ENCODE results near the gene KLHDC4.
"Not testable (repeated sequence)": the region's sequence is repeated elsewhere in the genome, so short reads cannot be mapped to it uniquely, and the experiment has no call there.

The KLHDC4 gene

DNA sequence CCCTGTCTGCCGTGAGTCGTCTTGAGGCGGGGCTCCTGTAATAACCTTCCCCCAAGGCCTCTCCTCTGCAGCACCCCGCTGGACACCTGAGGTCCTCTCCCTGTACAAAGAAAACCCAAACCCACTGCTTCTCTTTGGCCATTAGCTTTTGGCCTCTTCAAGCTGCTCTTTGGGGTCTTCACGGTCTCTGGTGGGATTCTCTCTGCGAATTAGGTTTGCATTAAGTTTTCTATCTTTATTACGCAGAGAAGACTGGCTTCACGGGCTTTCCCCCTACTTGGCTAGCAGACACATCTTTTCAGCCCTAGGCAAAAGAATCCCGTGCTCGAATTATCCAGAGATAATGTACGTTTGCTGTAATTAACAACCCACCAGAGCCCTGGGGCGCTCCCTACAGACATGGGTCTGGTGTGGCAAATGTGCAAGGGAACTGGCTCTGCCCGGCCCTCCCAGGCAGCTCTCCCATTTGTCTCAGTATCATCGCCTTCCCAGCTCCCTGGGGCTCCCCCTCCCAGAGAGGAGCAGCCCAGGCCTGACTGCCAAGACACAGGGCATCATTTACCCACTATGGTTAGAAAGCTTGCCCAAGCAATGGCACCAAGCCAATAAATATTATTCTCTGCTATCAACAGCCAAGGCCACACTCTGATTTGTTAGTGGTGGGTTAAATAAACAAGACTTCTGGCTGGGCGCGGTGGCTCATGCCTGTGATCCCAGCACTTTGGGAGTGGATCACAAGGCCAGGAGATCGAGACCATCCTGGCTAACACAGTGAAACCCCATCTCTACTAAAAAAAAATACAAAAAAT lies 24.7 kb upstream of the KLHDC4 start:
- Histone ChIP-seq H3K4ac (ENCODE audit: low read depth, low read length) (no peak overlapping the region), H3K18ac (ENCODE audit: low read length) (no peak overlapping the region), H2BK5ac (ENCODE audit: low read depth, low read length, poor library complexity) (peak overlapping the region; percentile 65), H4K91ac (ENCODE audit: low read depth, low read length) (peak overlapping the region; percentile 69), H2BK12ac (ENCODE audit: low read length) (peak overlapping the region; percentile 65), H2BK120ac (ENCODE audit: insufficient read depth, low read length, poor library complexity) (peak overlapping the region; percentile 54), H3K9me3 (ENCODE audit: insufficient read depth, low read depth, low read length) (peaks cover 4% of the 10 kb centered on the region), H3K14ac (ENCODE audit: low read length) (no peak overlapping the region), H3K9ac (ENCODE audit: low read length) (no peak overlapping the region), H3K36me3 (ENCODE audit: control insufficient read depth in 1 of 2, insufficient read depth in 2 of 2, low read length in 2 of 2) (no peaks in the 10 kb centered on the region), H3K79me2 (ENCODE audit: control insufficient read depth, insufficient read depth, low read length, poor library complexity) (no peaks in the 10 kb centered on the region), H3K27me3 (ENCODE audit: insufficient read depth, low read length) (no peaks in the 10 kb centered on the region), H3K4me1 (ENCODE audit: control insufficient read depth in 1 of 2, insufficient read depth in 2 of 2, low read length in 2 of 2) (peaks cover 7 to 22% of the 10 kb centered on the region in 2 experiments), H4K8ac (ENCODE audit: low read depth, low read length) (no peak overlapping the region), H2AFZ (ENCODE audit: insufficient read depth, low read length, poor library complexity) (no peak overlapping the region), H2AK5ac (ENCODE audit: low read length) (no peak overlapping the region), H4K12ac (ENCODE audit: low read depth, low read length) (no peak overlapping the region), H3K4me3 (ENCODE audit: low read depth, low read length) (no peak overlapping the region), H3K4me2 (ENCODE audit: low read length) (no peak overlapping the region), H3K23ac (ENCODE audit: low read length) (no peak overlapping the region), H3K27ac (ENCODE audit: low read depth, low read length) (peak overlapping the region; percentile 59), H3K79me1 (ENCODE audit: low read length) (peaks cover 15% of the 10 kb centered on the region)
- DNase-seq: peak; percentile 69 to 77
- no CpG with 5 or more reads among the region's 17 CpGs for WGBS (ENCODE audit: extremely low coverage, insufficient coverage, insufficient read length)

DNA sequence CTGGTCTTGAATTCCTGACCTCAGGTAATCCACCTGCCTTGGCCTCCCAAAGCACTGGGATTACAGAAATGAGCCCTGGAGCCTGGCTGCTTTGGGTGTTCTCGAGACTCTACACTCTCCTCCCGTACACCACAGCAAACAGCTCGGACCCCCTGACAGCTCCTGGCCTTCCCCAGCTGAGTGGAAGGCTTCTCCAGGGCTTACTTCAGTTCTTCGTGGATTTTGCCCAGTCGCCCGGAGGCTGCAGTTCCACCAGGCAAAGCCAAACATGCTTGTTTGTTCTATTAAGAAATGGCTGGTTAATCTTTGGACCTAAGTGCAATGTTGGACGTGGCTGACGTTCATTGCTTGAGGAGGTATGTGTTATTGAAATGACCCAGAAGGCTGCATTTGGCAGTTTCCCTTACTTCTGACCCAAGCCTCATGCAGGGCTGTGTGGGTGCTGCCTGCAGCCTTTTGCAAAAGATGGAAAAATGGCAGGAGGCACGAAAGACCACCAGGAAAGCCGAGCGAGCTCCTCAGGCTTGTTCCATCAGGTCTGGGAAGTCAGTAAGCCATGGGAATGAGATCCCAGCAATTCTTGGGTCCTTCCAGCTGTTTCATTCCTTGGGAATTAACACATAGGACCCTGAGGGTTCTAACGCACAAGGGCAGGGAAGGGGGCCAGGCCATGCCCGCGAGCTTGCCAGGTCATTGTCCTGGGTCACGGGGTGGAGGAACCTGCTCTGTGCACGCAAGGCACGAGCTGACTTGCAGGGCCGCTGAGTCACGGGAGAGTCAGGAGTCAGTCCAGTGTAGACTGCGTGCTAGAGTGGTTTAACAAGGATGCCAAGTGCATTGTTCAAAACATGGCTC lies 23.9 kb upstream of the KLHDC4 start:
- H3K18ac ChIP-seq (ENCODE audit: low read length): no peak overlapping the region
- peak overlapping the region; percentile 33 for H4K8ac ChIP-seq (ENCODE audit: low read depth, low read length)
- H3K4me2 ChIP-seq (ENCODE audit: low read length): no peak overlapping the region
- peak overlapping the region; percentile 90 for H4K91ac ChIP-seq (ENCODE audit: low read depth, low read length)
- no peak overlapping the region for H2AK5ac ChIP-seq (ENCODE audit: low read length)
- H3K4me1 ChIP-seq (ENCODE audit: control insufficient read depth in 1 of 2, insufficient read depth in 2 of 2, low read length in 2 of 2): peaks cover 15 to 29% of the 10 kb centered on the region in 2 experiments
- peak; percentile 99 for DNase-seq
- no peaks in the 10 kb centered on the region for H3K27me3 ChIP-seq (ENCODE audit: insufficient read depth, low read length)
- peak overlapping the region; percentile 59 for H3K27ac ChIP-seq (ENCODE audit: low read depth, low read length)
- no peaks in the 10 kb centered on the region for H3K79me2 ChIP-seq (ENCODE audit: control insufficient read depth, insufficient read depth, low read length, poor library complexity)
- peak overlapping the region; percentile 54 for H2BK5ac ChIP-seq (ENCODE audit: low read depth, low read length, poor library complexity)
- H3K23ac ChIP-seq (ENCODE audit: low read length): no peak overlapping the region
- peaks cover 11% of the 10 kb centered on the region for H3K79me1 ChIP-seq (ENCODE audit: low read length)
- H3K9me3 ChIP-seq (ENCODE audit: insufficient read depth, low read depth, low read length): peaks cover 4% of the 10 kb centered on the region
- peak overlapping the region; percentile 16 for H3K14ac ChIP-seq (ENCODE audit: low read length)
- no CpG with 5 or more reads among the region's 20 CpGs for WGBS (ENCODE audit: extremely low coverage, insufficient coverage, insufficient read length)
- no peak overlapping the region for H3K9ac ChIP-seq (ENCODE audit: low read length)
- no peak overlapping the region for H2BK12ac ChIP-seq (ENCODE audit: low read length)
- no peak overlapping the region for H3K4me3 ChIP-seq (ENCODE audit: low read depth, low read length)
- peak overlapping the region; percentile 40 for H2BK120ac ChIP-seq (ENCODE audit: insufficient read depth, low read length, poor library complexity)
- H3K4ac ChIP-seq (ENCODE audit: low read depth, low read length): no peak overlapping the region
- H3K36me3 ChIP-seq (ENCODE audit: control insufficient read depth in 1 of 2, insufficient read depth in 2 of 2, low read length in 2 of 2): no peaks in the 10 kb centered on the region
- H2AFZ ChIP-seq (ENCODE audit: insufficient read depth, low read length, poor library complexity): no peak overlapping the region
- no peak overlapping the region for H4K12ac ChIP-seq (ENCODE audit: low read depth, low read length)

DNA sequence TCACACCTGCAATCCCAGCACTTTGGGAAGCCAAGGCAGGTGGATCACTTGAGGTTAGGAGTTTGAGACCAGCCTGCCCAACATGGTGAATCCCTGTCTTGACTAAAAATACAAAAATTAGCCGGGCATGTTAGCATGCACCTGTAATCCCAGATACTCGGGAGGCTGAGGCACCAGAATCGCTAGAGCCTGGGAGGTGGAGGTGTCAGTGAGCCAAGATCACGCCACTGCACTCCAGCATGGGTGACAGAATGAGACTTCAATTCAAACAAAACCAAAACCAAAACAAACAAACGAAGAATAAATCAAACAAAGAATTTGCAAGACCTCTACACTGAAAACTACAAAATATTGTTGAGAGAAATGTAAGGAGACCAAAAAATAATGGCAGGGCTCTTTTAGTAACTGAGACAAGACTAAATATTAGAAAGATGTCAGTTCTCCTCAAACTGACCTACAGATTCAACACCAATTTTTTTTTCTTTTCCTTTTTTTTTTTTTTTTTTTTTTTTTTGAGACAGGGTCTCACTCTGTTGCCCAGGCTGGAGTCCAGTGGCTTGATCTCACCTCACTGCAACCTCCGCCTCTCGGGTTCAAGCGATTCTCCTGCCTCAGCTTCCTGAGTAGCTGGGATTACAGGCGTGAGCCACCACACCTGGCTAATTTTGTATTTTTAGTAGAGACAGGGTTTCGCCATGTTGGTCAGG lies 23.1 kb upstream of the KLHDC4 start:
- H3K9me3 ChIP-seq (ENCODE audit: insufficient read depth, low read depth, low read length); H3K27ac ChIP-seq (ENCODE audit: low read depth, low read length); H2AK5ac ChIP-seq (ENCODE audit: low read length); H2BK12ac ChIP-seq (ENCODE audit: low read length); H4K8ac ChIP-seq (ENCODE audit: low read depth, low read length); H3K36me3 ChIP-seq (ENCODE audit: control insufficient read depth in 1 of 2, insufficient read depth in 2 of 2, low read length in 2 of 2); H3K27me3 ChIP-seq (ENCODE audit: insufficient read depth, low read length); H2BK120ac ChIP-seq (ENCODE audit: insufficient read depth, low read length, poor library complexity); H3K4me2 ChIP-seq (ENCODE audit: low read length); H4K12ac ChIP-seq (ENCODE audit: low read depth, low read length); H3K14ac ChIP-seq (ENCODE audit: low read length); H3K18ac ChIP-seq (ENCODE audit: low read length); H3K23ac ChIP-seq (ENCODE audit: low read length); H3K9ac ChIP-seq (ENCODE audit: low read length); H2AFZ ChIP-seq (ENCODE audit: insufficient read depth, low read length, poor library complexity); DNase-seq; H2BK5ac ChIP-seq (ENCODE audit: low read depth, low read length, poor library complexity); H3K79me2 ChIP-seq (ENCODE audit: control insufficient read depth, insufficient read depth, low read length, poor library complexity); H3K4ac ChIP-seq (ENCODE audit: low read depth, low read length); H3K4me3 ChIP-seq (ENCODE audit: low read depth, low read length): not testable (repeated sequence)
- WGBS (ENCODE audit: extremely low coverage, insufficient coverage, insufficient read length): no CpG with 5 or more reads among the region's 10 CpGs
- Histone ChIP-seq H3K79me1 (ENCODE audit: low read length) (peaks cover 10% of the 10 kb centered on the region), H3K4me1 (ENCODE audit: control insufficient read depth in 1 of 2, insufficient read depth in 2 of 2, low read length in 2 of 2) (peaks cover 15 to 25% of the 10 kb centered on the region in 2 experiments), H4K91ac (ENCODE audit: low read depth, low read length) (peak overlapping the region; percentile 90)

GRCh38 chr16:87787451-87788091 lies 21.8 kb upstream of the KLHDC4 start:
- not testable (repeated sequence) for H2BK120ac ChIP-seq (ENCODE audit: insufficient read depth, low read length, poor library complexity); H3K27ac ChIP-seq (ENCODE audit: low read depth, low read length); H4K91ac ChIP-seq (ENCODE audit: low read depth, low read length); H3K79me2 ChIP-seq (ENCODE audit: control insufficient read depth, insufficient read depth, low read length, poor library complexity); H3K9ac ChIP-seq (ENCODE audit: low read length); H2AFZ ChIP-seq (ENCODE audit: insufficient read depth, low read length, poor library complexity); H4K8ac ChIP-seq (ENCODE audit: low read depth, low read length); H3K18ac ChIP-seq (ENCODE audit: low read length); H3K23ac ChIP-seq (ENCODE audit: low read length); H3K14ac ChIP-seq (ENCODE audit: low read length); H3K4ac ChIP-seq (ENCODE audit: low read depth, low read length); H2BK12ac ChIP-seq (ENCODE audit: low read length); H4K12ac ChIP-seq (ENCODE audit: low read depth, low read length); H3K9me3 ChIP-seq (ENCODE audit: insufficient read depth, low read depth, low read length); H2AK5ac ChIP-seq (ENCODE audit: low read length); H3K36me3 ChIP-seq (ENCODE audit: control insufficient read depth in 1 of 2, insufficient read depth in 2 of 2, low read length in 2 of 2); H3K4me2 ChIP-seq (ENCODE audit: low read length); H3K4me3 ChIP-seq (ENCODE audit: low read depth, low read length); H2BK5ac ChIP-seq (ENCODE audit: low read depth, low read length, poor library complexity); H3K27me3 ChIP-seq (ENCODE audit: insufficient read depth, low read length)
- Histone ChIP-seq H3K4me1 (ENCODE audit: control insufficient read depth in 1 of 2, insufficient read depth in 2 of 2, low read length in 2 of 2) (peaks cover 15 to 25% of the 10 kb centered on the region in 2 experiments), H3K79me1 (ENCODE audit: low read length) (peaks cover 15% of the 10 kb centered on the region)
- peak; percentile 40 to 81 for DNase-seq
- no CpG with 5 or more reads among the region's 2 CpGs for WGBS (ENCODE audit: extremely low coverage, insufficient coverage, insufficient read length)

Measured in trophoblast cell (in vitro differentiated cells and primary cell).